HAP-1 (cell line): Measurements from ENCODE around the gene CNNM3.
"Not testable (repeated sequence)": the region's sequence is repeated elsewhere in the genome, so short reads cannot be mapped to it uniquely, and the experiment has no call there.

ENCODE experiments used
- DNase-seq, 2 experiments: peaks; one replicate each; pipeline ENCODE4 v3.0.0-alpha.2; 2016 to 2020; ENCODE audit warnings: low spot score in 2 of 2
- H3K27me3 ChIP-seq: fragments of 250-450 bp; sonication (Bioruptor Pico); 2 replicates; pipeline ENCODE4 v1.5.1; 2020; ENCODE audit warnings: low read depth, mild to moderate bottlenecking, moderate library complexity
- H3K36me3 ChIP-seq: fragments of 250-450 bp; sonication (Bioruptor Pico); replicated peaks from 2 replicates; pipeline ENCODE4 v1.5.1; 2020; ENCODE audit warnings: mild to moderate bottlenecking
- H3K4me1 ChIP-seq: fragments of 250-450 bp; sonication (Bioruptor Pico); 2 replicates; pipeline ENCODE4 v1.5.1; 2020; ENCODE audit warnings: mild to moderate bottlenecking
- H3K4me3 ChIP-seq: fragments of 250-450 bp; sonication (Bioruptor Pico); 2 replicates; pipeline ENCODE4 v1.5.1; 2020; ENCODE audit warnings: mild to moderate bottlenecking, moderate library complexity
- H3K9me3 ChIP-seq: fragments of 250-450 bp; sonication (Bioruptor Pico); 2 replicates; pipeline ENCODE4 v1.5.1; 2020; ENCODE audit warnings: mild to moderate bottlenecking, moderate library complexity
- in situ Hi-C: fragments of 300-500 bp; cut with MboI; formaldehyde crosslinking; loops from 3 replicates; pipeline ENCODE4 v1.14.3; 2020; ENCODE audit warnings: low sequenced_read_pairs, inconsistent platforms, mixed read lengths

Gene CNNM3

DNA sequence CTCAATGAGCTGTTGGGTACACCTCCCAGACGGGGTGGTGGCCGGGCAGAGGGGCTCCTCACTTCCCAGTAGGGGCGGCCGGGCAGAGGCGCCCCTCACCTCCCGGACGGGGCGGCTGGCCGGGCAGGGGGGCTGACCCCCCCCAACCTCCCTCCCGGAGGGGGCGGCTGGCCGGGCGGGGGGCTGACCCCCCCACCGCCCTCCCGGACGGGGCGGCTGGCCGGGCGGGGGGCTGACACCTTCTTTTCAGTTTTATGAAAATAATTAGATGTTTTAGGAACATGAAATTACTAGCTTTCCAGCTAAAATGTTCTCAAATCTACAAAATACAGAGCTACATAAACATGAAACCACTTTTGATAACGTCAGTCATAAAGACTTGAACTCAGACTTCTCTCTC, 10.1 kb upstream of the CNNM3 start:
- H3K27me3 ChIP-seq, in situ Hi-C loops, H3K4me3 ChIP-seq, H3K9me3 ChIP-seq, H3K4me1 ChIP-seq, DNase-seq: not testable (repeated sequence)
- peaks cover 17% of the 10 kb centered on the region for H3K36me3 ChIP-seq

GRCh38 chr2:96806468-96807126, 9.5 kb upstream of the CNNM3 start:
- Histone ChIP-seq H3K4me3 (no peak overlapping the region), H3K36me3 (peaks cover 12% of the 10 kb centered on the region), H3K9me3 (no peaks in the 10 kb centered on the region), H3K27me3 (no peaks in the 10 kb centered on the region), H3K4me1 (no peaks in the 10 kb centered on the region)
- DNase-seq = no peak
- in situ Hi-C loops = no loop called here

DNA sequence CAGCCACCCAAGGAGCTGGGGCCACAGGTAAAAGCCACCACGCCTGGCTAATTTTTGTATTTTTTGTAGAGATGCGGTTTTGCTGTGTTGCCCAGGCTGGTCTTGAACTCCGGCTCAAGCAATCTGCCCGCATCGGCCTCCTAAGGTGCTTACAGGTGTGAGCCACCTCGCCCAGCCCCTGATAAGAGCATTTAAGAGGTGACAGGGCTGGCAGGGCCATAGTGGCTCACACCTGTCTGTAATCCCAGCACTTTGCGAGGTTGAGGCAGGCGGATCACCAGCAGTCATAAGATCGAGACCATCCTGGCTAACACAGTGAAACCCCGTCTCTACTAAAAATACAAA, 9.0 kb upstream of the CNNM3 start:
- Histone ChIP-seq H3K27me3 (no peaks in the 10 kb centered on the region), H3K9me3 (no peaks in the 10 kb centered on the region), H3K4me1 (no peaks in the 10 kb centered on the region), H3K4me3 (no peak overlapping the region), H3K36me3 (peaks cover 7% of the 10 kb centered on the region)
- DNase-seq = no peak
- in situ Hi-C loops = no loop called here

DNA sequence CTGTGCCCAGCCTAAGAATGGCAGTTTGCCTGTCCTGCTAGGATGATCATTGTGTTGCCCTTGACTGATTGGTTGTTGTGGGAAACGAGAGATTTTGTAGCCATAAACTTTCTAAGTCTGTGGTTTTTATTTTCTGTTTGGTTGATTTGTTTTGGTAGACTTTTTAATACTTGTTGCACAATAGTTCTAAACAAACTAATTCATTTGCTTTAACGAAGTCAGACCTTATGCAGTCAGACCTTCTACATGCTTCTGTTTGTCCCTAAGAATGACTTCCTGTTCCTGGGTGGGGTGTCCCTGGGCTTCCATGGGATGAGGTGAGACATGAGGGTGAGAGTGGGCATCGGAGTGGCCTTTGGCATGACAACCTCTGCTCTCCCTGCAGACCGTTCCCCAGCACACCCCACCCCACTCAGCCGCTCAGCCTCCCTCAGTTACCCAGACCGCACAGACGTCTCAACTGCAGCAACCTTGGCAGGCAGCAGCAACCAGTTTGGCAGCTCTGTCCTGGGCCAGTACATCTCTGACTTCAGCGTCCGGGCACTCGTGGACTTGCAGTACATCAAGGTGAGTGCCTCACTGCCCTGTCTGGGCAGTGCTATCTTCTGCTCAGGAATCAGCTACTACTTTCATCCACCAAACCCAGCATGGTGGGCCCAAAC, 7.8 kb upstream of the CNNM3 start:
- in situ Hi-C loops = no loop called here
- H3K36me3 ChIP-seq = peaks cover 3% of the 10 kb centered on the region
- H3K4me3 ChIP-seq = no peak overlapping the region
- H3K27me3 ChIP-seq = no peaks in the 10 kb centered on the region
- no peaks in the 10 kb centered on the region for H3K4me1 ChIP-seq
- DNase-seq = no peak
- no peaks in the 10 kb centered on the region for H3K9me3 ChIP-seq

DNA sequence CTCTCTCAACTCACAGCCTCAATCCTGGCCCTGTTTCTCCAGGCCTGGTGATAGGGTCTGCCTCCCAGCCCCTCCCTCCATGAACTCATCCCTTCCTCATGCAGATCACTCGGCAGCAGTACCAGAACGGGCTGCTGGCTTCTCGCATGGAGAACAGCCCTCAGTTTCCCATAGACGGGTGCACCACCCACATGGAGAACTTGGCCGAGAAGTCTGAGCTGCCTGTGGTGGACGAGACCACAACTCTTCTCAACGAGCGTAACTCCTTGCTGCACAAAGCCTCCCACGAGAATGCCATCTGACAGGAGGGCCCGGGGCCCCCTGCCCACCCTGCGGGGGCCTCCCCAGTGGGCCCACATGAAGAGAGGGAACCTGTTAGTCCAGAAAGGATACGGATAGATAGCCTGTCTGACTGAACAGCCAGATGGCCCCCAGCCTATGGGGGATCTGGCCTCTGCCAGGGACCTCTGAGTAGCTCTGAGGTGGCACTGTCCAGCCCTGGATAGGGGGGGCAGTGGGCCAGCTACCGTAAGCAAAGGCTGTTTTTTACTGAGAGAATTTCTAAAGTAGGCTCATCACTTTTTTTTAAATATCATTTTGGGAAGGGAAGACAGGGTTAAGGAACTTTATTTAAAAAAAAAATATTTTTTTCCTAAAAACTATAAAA, 6.7 kb upstream of the CNNM3 start:
- in situ Hi-C loops = no loop called here
- Histone ChIP-seq H3K4me3 (no peak overlapping the region), H3K27me3 (no peaks in the 10 kb centered on the region)

DNA sequence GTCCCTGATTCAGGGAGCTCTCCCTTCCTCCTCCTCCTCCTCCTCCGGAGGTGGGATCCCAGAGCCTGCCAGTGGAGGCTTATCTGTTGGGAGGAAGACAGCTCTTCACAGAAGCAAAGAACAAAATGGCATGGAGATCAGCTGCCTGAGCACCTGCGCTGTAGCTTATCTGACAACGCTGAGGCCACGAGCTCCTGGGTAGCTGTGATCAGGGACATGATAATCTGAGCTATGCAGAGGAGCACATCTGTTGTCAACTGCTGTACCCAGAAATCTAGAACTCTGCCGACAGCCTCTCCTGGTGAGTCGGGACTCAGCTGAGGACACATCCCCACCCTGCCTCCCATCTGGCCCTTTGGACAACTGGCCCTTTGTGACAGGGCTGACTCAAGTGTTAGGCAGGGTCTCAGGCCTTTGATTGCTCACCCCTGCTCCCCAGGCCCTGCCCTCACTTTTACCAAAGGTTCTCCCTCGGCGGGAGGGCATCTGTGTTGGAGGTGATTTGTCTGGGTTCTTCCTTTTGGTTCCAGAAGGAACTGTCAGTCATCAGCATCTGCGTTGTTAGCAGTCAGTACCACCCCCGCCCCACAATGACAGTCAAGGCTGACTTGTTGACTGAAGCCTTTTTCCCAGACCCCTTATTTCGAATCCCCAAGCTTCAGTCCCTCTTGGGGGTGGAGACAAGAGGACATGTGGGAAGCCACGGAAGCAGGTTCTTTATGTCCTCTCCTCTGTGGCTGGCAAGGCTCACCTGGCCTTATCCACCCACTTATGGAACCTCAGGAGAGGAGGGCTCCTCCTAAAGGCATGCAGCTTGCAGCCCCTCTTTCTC, 5.9 kb upstream of the CNNM3 start:
- no peak overlapping the region for H3K4me3 ChIP-seq
- in situ Hi-C loops = no loop called here
- no peaks in the 10 kb centered on the region for H3K27me3 ChIP-seq
- DNase-seq = no peak
- H3K4me1 ChIP-seq = no peaks in the 10 kb centered on the region
- peaks cover 3% of the 10 kb centered on the region for H3K36me3 ChIP-seq
- no peaks in the 10 kb centered on the region for H3K9me3 ChIP-seq

More for the DNA sequence above, 6.7 kb upstream of the CNNM3 start:
- no peaks in the 10 kb centered on the region for H3K4me1 ChIP-seq
- DNase-seq = no peak
- H3K9me3 ChIP-seq = no peaks in the 10 kb centered on the region
- peaks cover 3% of the 10 kb centered on the region for H3K36me3 ChIP-seq

DNA sequence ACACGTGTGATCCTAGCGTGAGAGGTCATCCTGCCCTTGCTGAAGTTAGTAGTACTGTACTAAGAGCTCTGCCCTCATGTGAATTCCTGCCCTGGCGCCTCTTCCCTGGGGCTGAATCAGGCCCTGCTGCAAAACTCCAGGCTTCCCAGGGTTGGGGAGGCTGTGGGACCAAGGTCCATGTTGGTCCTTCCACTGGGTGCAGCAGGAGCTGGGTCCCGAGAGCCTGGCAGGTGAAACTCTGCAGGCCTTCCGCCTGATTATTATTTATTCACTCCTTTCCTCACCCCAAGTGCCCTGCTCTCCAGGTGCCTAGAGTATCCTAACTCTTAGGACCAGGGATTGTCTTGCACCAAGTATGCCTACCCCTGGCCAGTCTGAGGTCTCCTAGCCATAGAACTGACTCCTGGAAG, 5.3 kb upstream of the CNNM3 start:
- Histone ChIP-seq H3K27me3 (no peaks in the 10 kb centered on the region), H3K9me3 (no peaks in the 10 kb centered on the region), H3K36me3 (peaks cover 3% of the 10 kb centered on the region), H3K4me1 (no peaks in the 10 kb centered on the region), H3K4me3 (no peak overlapping the region)
- in situ Hi-C loops = no loop called here
- no peak for DNase-seq

GRCh38 chr2:96811917-96812316, 4.2 kb upstream of the CNNM3 start:
- Histone ChIP-seq H3K4me3 (no peak overlapping the region), H3K27me3 (no peaks in the 10 kb centered on the region), H3K9me3 (no peaks in the 10 kb centered on the region), H3K4me1 (no peaks in the 10 kb centered on the region), H3K36me3 (peaks cover 3% of the 10 kb centered on the region)
- in situ Hi-C loops = no loop called here
- no peak for DNase-seq

GRCh38 chr2:96813656-96814055, 2.4 kb upstream of the CNNM3 start:
- Histone ChIP-seq H3K9me3 (no peaks in the 10 kb centered on the region), H3K4me3 (no peak overlapping the region)
- in situ Hi-C loops = no loop called here

GRCh38 chr2:96815326-96816126, 542 bp upstream of the CNNM3 start:
- peak in 1 of 2 experiments; percentile 34 for DNase-seq
- in situ Hi-C loops = no loop called here

More at GRCh38 chr2:96813656-96814055, 2.4 kb upstream of the CNNM3 start:
- DNase-seq = no peak
- peaks cover 4% of the 10 kb centered on the region; the same call in 1 of the 2 replicates for H3K4me1 ChIP-seq
- no peaks in the 10 kb centered on the region for H3K27me3 ChIP-seq
- H3K36me3 ChIP-seq = peaks cover 3% of the 10 kb centered on the region

DNA sequence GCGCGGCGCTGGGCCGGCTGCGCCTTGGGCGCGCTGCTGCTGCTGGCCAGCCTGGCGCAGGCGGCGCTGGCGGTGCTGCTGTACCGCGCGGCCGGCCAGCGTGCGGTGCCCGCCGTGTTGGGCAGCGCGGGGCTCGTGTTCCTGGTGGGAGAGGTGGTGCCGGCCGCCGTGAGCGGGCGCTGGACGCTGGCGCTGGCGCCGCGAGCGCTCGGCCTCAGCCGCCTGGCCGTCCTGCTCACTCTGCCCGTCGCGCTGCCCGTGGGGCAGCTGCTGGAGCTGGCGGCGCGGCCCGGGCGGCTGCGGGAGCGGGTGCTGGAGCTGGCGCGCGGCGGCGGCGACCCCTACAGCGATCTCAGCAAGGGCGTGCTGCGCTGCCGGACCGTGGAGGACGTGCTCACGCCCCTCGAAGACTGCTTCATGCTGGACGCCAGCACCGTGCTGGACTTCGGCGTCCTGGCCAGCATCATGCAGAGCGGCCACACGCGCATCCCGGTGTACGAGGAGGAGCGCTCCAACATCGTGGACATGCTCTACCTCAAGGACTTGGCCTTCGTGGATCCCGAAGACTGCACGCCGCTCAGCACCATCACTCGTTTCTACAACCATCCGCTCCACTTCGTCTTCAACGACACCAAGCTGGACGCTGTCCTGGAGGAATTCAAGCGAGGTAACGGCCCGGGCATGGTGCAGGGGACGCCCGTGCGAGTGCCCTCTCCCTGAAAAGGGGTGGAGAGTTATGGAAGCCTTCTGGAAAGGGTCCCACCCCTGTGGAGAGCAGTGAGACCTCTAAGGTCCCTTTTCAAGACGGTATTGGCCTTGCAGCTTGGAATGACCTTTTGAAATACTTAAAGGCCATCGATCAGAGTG, 1.0 kb downstream of the CNNM3 start:
- Histone ChIP-seq H3K36me3 (peaks cover 3% of the 10 kb centered on the region), H3K27me3 (no peaks in the 10 kb centered on the region), H3K9me3 (no peaks in the 10 kb centered on the region), H3K4me1 (peaks cover 4% of the 10 kb centered on the region; the same call in 1 of the 2 replicates), H3K4me3 (peak overlapping the region; percentile 48)
- peak; percentile 28 to 33 for DNase-seq
- in situ Hi-C loops = no loop called here

More at GRCh38 chr2:96815326-96816126, 542 bp upstream of the CNNM3 start:
- Histone ChIP-seq H3K9me3 (no peaks in the 10 kb centered on the region), H3K27me3 (no peaks in the 10 kb centered on the region), H3K4me3 (peak overlapping the region; percentile 43), H3K36me3 (peaks cover 3% of the 10 kb centered on the region), H3K4me1 (peaks cover 4% of the 10 kb centered on the region; the same call in 1 of the 2 replicates)

DNA sequence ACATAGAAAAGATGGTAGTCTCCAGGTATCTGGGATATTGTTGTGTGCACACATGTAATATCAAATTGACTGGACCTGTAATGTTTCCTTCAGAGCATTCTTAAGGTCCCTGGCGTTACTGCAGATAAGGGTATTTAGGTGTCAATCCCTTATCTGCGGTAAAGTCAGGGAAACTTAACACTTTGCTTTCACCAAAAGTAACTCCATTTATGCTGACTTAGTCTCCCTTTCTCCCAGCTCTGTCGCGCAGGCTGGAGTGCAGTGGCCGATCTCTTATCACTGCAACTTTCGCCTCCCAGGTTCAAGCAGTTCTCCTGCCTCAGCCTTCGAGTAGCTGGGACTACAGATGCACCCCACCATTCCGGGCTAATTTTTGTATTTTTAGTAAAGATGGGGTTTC, 1.8 kb downstream of the CNNM3 start:
- Histone ChIP-seq H3K4me1 (peaks cover 4% of the 10 kb centered on the region; the same call in 1 of the 2 replicates), H3K4me3 (peak overlapping the region; percentile 48)

More for the DNA sequence above, 1.8 kb downstream of the CNNM3 start:
- no peak for DNase-seq
- Histone ChIP-seq H3K27me3 (no peaks in the 10 kb centered on the region), H3K36me3 (peaks cover 6% of the 10 kb centered on the region), H3K9me3 (no peaks in the 10 kb centered on the region)
- in situ Hi-C loops = no loop called here
